ENCODE results near the gene IL18.

DNA sequence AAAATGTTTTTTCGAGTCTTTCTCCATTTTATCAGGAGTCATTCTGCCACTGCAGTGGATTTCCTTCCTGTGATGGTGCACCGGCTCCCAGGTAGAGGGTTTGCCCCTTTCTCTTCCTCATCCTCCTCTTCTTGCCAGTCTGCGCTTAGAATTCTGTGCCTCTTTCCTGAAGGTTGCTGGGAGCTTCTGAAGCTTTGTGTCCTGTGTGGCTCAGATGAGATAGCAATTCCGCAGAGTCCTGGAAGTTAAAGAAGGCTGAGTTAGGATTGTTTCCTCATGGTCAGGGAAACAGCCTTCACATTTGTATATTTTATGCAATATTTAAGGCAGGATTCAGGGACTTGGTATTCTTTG lies 11.7 kb upstream of the IL18 start:
- TF ChIP-seq CTCF (IDR thresholded peaks at IDR 0.05; ENCODE audit: insufficient read depth, low read length, poor library complexity, severe bottlenecking) (no peak), EZH2phosphoT487 (conservative IDR thresholded peaks at IDR 0.05; ENCODE audit: low read length) (no peak)
